GM12874 (cell line): ENCODE measurements around the gene MARS2.

Source experiments
- CTCF ChIP-seq: IDR thresholded peaks from 2 replicates; pipeline ENCODE4 v1.5.1; 2011; ENCODE audit warnings: low read depth, mild to moderate bottlenecking, control low read depth, low read length, moderate library complexity; ENCODE audit not compliant: insufficient read depth

MARS2 gene

GRCh38 chr2:197710424-197711042, 5.4 kb downstream of the MARS2 start:
- no peak for TF ChIP-seq CTCF

- no peak for TF ChIP-seq CTCF
Measured at GRCh38 chr2:197711578-197711977, 6.4 kb downstream of the MARS2 start.

GRCh38 chr2:197713271-197713670, 8.1 kb downstream of the MARS2 start:
- TF ChIP-seq CTCF, result no peak

GRCh38 chr2:197717863-197718262, 12.7 kb downstream of the MARS2 start:
- TF ChIP-seq CTCF, result no peak

GRCh38 chr2:197727011-197727410, 21.8 kb downstream of the MARS2 start:
- TF ChIP-seq CTCF, result no peak

GRCh38 chr2:197740200-197740599, 35.0 kb downstream of the MARS2 start:
- TF ChIP-seq CTCF, result no peak
